Trophoblast cell (in vitro differentiated cells and primary cell): ENCODE measurements around the gene LYPD6B.

ENCODE experiments used
- DNase-seq, 2 donors: peaks; one replicate each; pipeline ENCODE4 v3.0.0-alpha.2; 2016
- H2AFZ ChIP-seq: 2 replicates; pipeline ENCODE4 v1.6.1; 2013; ENCODE audit warnings: low read length, moderate library complexity, mild to moderate bottlenecking; ENCODE audit not compliant: insufficient read depth, poor library complexity
- H2AK5ac ChIP-seq: 2 replicates; pipeline ENCODE4 v1.6.1; 2013; ENCODE audit warnings: mild to moderate bottlenecking, low read length
- H2BK120ac ChIP-seq: 2 replicates; pipeline ENCODE4 v1.6.1; 2013; ENCODE audit warnings: low read length, mild to moderate bottlenecking, moderate library complexity; ENCODE audit not compliant: insufficient read depth, poor library complexity
- H2BK12ac ChIP-seq: 2 replicates; pipeline ENCODE4 v1.6.1; 2013; ENCODE audit warnings: mild to moderate bottlenecking, low read length, moderate library complexity
- H2BK5ac ChIP-seq: 2 replicates; pipeline ENCODE4 v1.6.1; 2013; ENCODE audit warnings: low read length, low read depth, moderate library complexity, mild to moderate bottlenecking; ENCODE audit not compliant: poor library complexity
- H3K14ac ChIP-seq: 2 replicates; pipeline ENCODE4 v1.6.1; 2013; ENCODE audit warnings: mild to moderate bottlenecking, low read length
- H3K18ac ChIP-seq: 2 replicates; pipeline ENCODE4 v1.6.1; 2013; ENCODE audit warnings: mild to moderate bottlenecking, low read length
- H3K23ac ChIP-seq: 2 replicates; pipeline ENCODE4 v1.6.1; 2013; ENCODE audit warnings: low read length
- H3K27ac ChIP-seq: 2 replicates; pipeline ENCODE4 v1.5.1; 2013; ENCODE audit warnings: low read depth, mild to moderate bottlenecking, inconsistent platforms, low read length, moderate library complexity
- H3K27me3 ChIP-seq: 2 replicates; pipeline ENCODE4 v1.6.1; 2013; ENCODE audit warnings: inconsistent platforms, mild to moderate bottlenecking, low read length, moderate library complexity; ENCODE audit not compliant: insufficient read depth
- H3K36me3 ChIP-seq, 2 experiments: 1 replicate in 1 of 2; 2 replicates in 1 of 2; pipeline ENCODE4 v1.6.1; 2013; ENCODE audit warnings: low read length in 2 of 2, mild to moderate bottlenecking in 2 of 2, moderate library complexity in 1 of 2; ENCODE audit not compliant: insufficient read depth in 2 of 2, control insufficient read depth in 1 of 2
- H3K4ac ChIP-seq: 2 replicates; pipeline ENCODE4 v1.6.1; 2013; ENCODE audit warnings: low read depth, mild to moderate bottlenecking, low read length, moderate library complexity
- H3K4me1 ChIP-seq, 2 experiments: 1 replicate in 1 of 2; 2 replicates in 1 of 2; pipeline ENCODE4 v1.6.1; 2013; ENCODE audit warnings: low read length in 2 of 2, mild to moderate bottlenecking in 2 of 2, moderate library complexity in 1 of 2; ENCODE audit not compliant: insufficient read depth in 2 of 2, control insufficient read depth in 1 of 2
- H3K4me2 ChIP-seq: 2 replicates; pipeline ENCODE4 v1.6.1; 2013; ENCODE audit warnings: inconsistent platforms, mild to moderate bottlenecking, low read length, moderate library complexity
- H3K4me3 ChIP-seq: 2 replicates; pipeline ENCODE4 v1.5.1; 2013; ENCODE audit warnings: mild to moderate bottlenecking, low read depth, low read length, inconsistent platforms
- H3K79me1 ChIP-seq: one replicate; pipeline ENCODE4 v1.6.1; 2013; ENCODE audit warnings: low read length
- H3K79me2 ChIP-seq: 2 replicates; pipeline ENCODE4 v1.6.1; 2013; ENCODE audit warnings: low read length, mild to moderate bottlenecking; ENCODE audit not compliant: control insufficient read depth, insufficient read depth, poor library complexity
- H3K9ac ChIP-seq: 2 replicates; pipeline ENCODE4 v1.6.1; 2013; ENCODE audit warnings: mild to moderate bottlenecking, low read length
- H3K9me3 ChIP-seq: 2 replicates; pipeline ENCODE4 v1.6.1; 2013; ENCODE audit warnings: low read depth, mild to moderate bottlenecking, control low read depth, inconsistent platforms, low read length; ENCODE audit not compliant: insufficient read depth
- H4K12ac ChIP-seq: 2 replicates; pipeline ENCODE4 v1.6.1; 2013; ENCODE audit warnings: low read depth, mild to moderate bottlenecking, low read length, moderate library complexity
- H4K8ac ChIP-seq: 2 replicates; pipeline ENCODE4 v1.6.1; 2013; ENCODE audit warnings: low read depth, mild to moderate bottlenecking, low read length, moderate library complexity
- H4K91ac ChIP-seq: one replicate; pipeline ENCODE4 v1.6.1; 2013; ENCODE audit warnings: low read depth, mild to moderate bottlenecking, low read length, moderate library complexity
- WGBS: extraction: QIAGEN DNeasy Blood & Tissue Kit; methylation state at CpG from one replicate; pipeline ENCODE4 v1.1.7; 2013; ENCODE audit warnings: missing lambda C conversion rate; ENCODE audit not compliant: insufficient read length, insufficient coverage; ENCODE audit errors: extremely low coverage; 5-methylcytosine and 5-hydroxymethylcytosine counted together

The LYPD6B gene

GRCh38 chr2:149075853-149076252 is 37.4 kb downstream of the LYPD6B start:
- no peaks in the 10 kb centered on the region for H3K9me3 ChIP-seq
- WGBS = no CpG with 5 or more reads among the region's 10 CpGs
- H3K9ac ChIP-seq = no peak overlapping the region
- peaks cover 3 to 8% of the 10 kb centered on the region in 2 experiments for H3K36me3 ChIP-seq
- H2AK5ac ChIP-seq = no peak overlapping the region
- peaks cover 2% of the 10 kb centered on the region for H3K79me2 ChIP-seq
- H4K8ac ChIP-seq = no peak overlapping the region
- no peak overlapping the region for H3K4me2 ChIP-seq
- no peak overlapping the region for H2BK5ac ChIP-seq
- peak overlapping the region; percentile 12 for H3K27ac ChIP-seq
- no peak overlapping the region for H3K4ac ChIP-seq
- no peak for DNase-seq
- H2BK120ac ChIP-seq = no peak overlapping the region
- H2BK12ac ChIP-seq = no peak overlapping the region
- peaks cover 7% of the 10 kb centered on the region for H3K79me1 ChIP-seq
- no peaks in the 10 kb centered on the region for H3K27me3 ChIP-seq
- H3K23ac ChIP-seq = no peak overlapping the region
- H4K12ac ChIP-seq = no peak overlapping the region
- H3K4me3 ChIP-seq = no peak overlapping the region
- no peak overlapping the region for H3K14ac ChIP-seq
- no peak overlapping the region for H4K91ac ChIP-seq
- H3K4me1 ChIP-seq = peaks cover 10 to 13% of the 10 kb centered on the region in 2 experiments
- no peak overlapping the region for H3K18ac ChIP-seq
- H2AFZ ChIP-seq = no peak overlapping the region

GRCh38 chr2:149076863-149077412 is 38.4 kb downstream of the LYPD6B start:
- no peak overlapping the region for H2BK5ac ChIP-seq
- peaks cover 2% of the 10 kb centered on the region for H3K79me2 ChIP-seq
- WGBS = no CpG with 5 or more reads among the region's 5 CpGs
- peak overlapping the region; percentile 65 for H2BK120ac ChIP-seq
- H3K4me1 ChIP-seq = peaks cover 13 to 16% of the 10 kb centered on the region in 2 experiments
- H3K27ac ChIP-seq = peak overlapping the region; percentile 82
- no peak overlapping the region for H2AFZ ChIP-seq
- H3K79me1 ChIP-seq = peaks cover 10% of the 10 kb centered on the region
- no peaks in the 10 kb centered on the region for H3K27me3 ChIP-seq
- H3K9ac ChIP-seq = no peak overlapping the region
- H2BK12ac ChIP-seq = no peak overlapping the region
- peak overlapping the region; percentile 13 for H3K4me2 ChIP-seq
- no peaks in the 10 kb centered on the region for H3K9me3 ChIP-seq
- no peak overlapping the region for H4K12ac ChIP-seq
- peak; percentile 85 to 92 for DNase-seq
- peaks cover 3 to 8% of the 10 kb centered on the region in 2 experiments for H3K36me3 ChIP-seq
- H3K18ac ChIP-seq = no peak overlapping the region
- H4K8ac ChIP-seq = no peak overlapping the region
- H3K23ac ChIP-seq = no peak overlapping the region
- H2AK5ac ChIP-seq = no peak overlapping the region
- H3K4ac ChIP-seq = no peak overlapping the region
- H4K91ac ChIP-seq = no peak overlapping the region
- no peak overlapping the region for H3K14ac ChIP-seq
- H3K4me3 ChIP-seq = no peak overlapping the region

GRCh38 chr2:149077861-149078260 is 39.4 kb downstream of the LYPD6B start:
- peak overlapping the region; percentile 91 for H2AK5ac ChIP-seq
- no CpG with 5 or more reads among the region's 3 CpGs for WGBS

GRCh38 chr2:149080099-149080498 is 41.6 kb downstream of the LYPD6B start:
- DNase-seq = no peak
- Histone ChIP-seq H3K18ac (no peak overlapping the region), H4K91ac (peak overlapping the region; percentile 23), H3K23ac (no peak overlapping the region), H3K9me3 (no peaks in the 10 kb centered on the region), H3K27ac (no peak overlapping the region), H3K79me1 (peaks cover 12% of the 10 kb centered on the region), H4K12ac (no peak overlapping the region), H3K14ac (no peak overlapping the region), H3K4me3 (no peak overlapping the region), H3K4me2 (no peak overlapping the region), H3K36me3 (peaks cover 0 to 3% of the 10 kb centered on the region in 2 experiments), H3K4me1 (peaks cover 19 to 31% of the 10 kb centered on the region in 2 experiments), H2BK12ac (peak overlapping the region; percentile 27), H3K4ac (no peak overlapping the region), H3K27me3 (no peaks in the 10 kb centered on the region), H2BK120ac (no peak overlapping the region), H2BK5ac (no peak overlapping the region), H2AFZ (no peak overlapping the region), H4K8ac (no peak overlapping the region), H3K79me2 (peaks cover 2% of the 10 kb centered on the region), H3K9ac (no peak overlapping the region), H2AK5ac (peak overlapping the region; percentile 72)
- whole genome bisulfite sequencing = no CpG with 5 or more reads among the region's 3 CpGs

More at GRCh38 chr2:149077861-149078260, 39.4 kb downstream of the LYPD6B start:
- H3K4me1 ChIP-seq = peaks cover 16 to 24% of the 10 kb centered on the region in 2 experiments
- H2BK120ac ChIP-seq = peak overlapping the region; percentile 47
- peaks cover 2% of the 10 kb centered on the region for H3K79me2 ChIP-seq
- peak overlapping the region; percentile 82 for H3K27ac ChIP-seq
- H3K9me3 ChIP-seq = no peaks in the 10 kb centered on the region
- peak overlapping the region; percentile 70 for H4K91ac ChIP-seq
- peak overlapping the region; percentile 2 for H3K4me2 ChIP-seq
- peak overlapping the region; percentile 78 for H3K18ac ChIP-seq
- peaks cover 3 to 8% of the 10 kb centered on the region in 2 experiments for H3K36me3 ChIP-seq
- peaks cover 10% of the 10 kb centered on the region for H3K79me1 ChIP-seq
- H3K14ac ChIP-seq = peak overlapping the region; percentile 68
- H4K12ac ChIP-seq = no peak overlapping the region
- peak; percentile 38 to 77 for DNase-seq
- peak overlapping the region; percentile 41 for H3K4ac ChIP-seq
- H2BK12ac ChIP-seq = peak overlapping the region; percentile 82
- H4K8ac ChIP-seq = peak overlapping the region; percentile 57
- H3K27me3 ChIP-seq = no peaks in the 10 kb centered on the region
- H2BK5ac ChIP-seq = peak overlapping the region; percentile 75
- no peak overlapping the region for H3K23ac ChIP-seq
- no peak overlapping the region for H2AFZ ChIP-seq
- no peak overlapping the region for H3K9ac ChIP-seq
- H3K4me3 ChIP-seq = no peak overlapping the region
